HG03045 (cell line): Measurements from ENCODE around the gene PODN.

Experiments
- ATAC-seq: cut with Tn5 transposase; IDR thresholded peaks from one replicate; pipeline ENCODE4 v1.9.1; 2021; ENCODE audit warnings: mild to moderate bottlenecking, moderate library complexity; ENCODE audit not compliant: unreplicated experiment

Gene PODN

GRCh38 chr1:53061859-53062707, at the start of gene PODN:
Gene PODN, plus strand, starts transcription at chr1:53062213. Its CDS starts 7,643 bp downstream, at chr1:53069856.
- no peak for ATAC-seq

DNA sequence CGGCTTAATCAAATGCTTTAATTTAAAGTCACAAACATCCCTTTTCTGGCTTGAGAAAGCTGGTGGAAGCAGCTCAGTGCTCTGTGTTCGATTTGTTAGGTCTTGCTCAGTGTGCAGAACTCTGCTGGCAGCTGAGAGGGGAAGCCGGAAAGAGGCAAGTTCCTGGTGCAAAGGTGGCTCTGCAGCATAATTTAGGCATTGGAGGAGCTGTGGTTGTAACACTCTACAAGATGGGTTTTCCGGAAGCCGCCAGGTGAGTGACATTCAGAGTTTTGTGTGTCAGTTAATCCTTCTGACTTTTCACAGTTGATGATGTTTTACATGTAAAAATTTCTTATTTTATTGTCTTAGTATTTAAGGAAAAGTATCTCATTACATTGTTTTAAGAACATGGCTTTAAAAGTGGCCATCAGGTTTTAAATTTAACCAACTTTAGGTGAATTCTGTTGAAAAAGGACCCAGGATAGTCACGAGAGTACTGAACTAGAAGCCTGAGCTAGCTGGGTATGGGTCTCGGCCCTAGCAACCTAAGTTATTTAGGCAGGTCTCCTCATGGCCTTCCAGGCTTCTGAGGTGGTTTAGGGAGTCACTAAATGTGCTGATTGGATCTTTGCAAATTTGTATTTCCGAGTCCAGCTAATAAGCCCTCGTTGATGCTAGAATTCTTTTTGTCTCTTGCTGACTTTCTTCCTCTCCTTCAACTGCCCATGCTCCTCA, 47.1 kb upstream of the PODN start:
- ATAC-seq = peak; percentile 81

- no peak for ATAC-seq
These were observed 46.5 kb upstream of the PODN start for GRCh38 chr1:53015508-53015860.

GRCh38 chr1:53016705-53017104, 45.3 kb upstream of the PODN start:
- ATAC-seq = no peak

GRCh38 chr1:53020588-53020987, 41.4 kb upstream of the PODN start:
- no peak for ATAC-seq

- ATAC-seq = no peak
These were observed 39.8 kb upstream of the PODN start for GRCh38 chr1:53022179-53022578.

GRCh38 chr1:53023546-53023945, 38.5 kb upstream of the PODN start:
- no peak for ATAC-seq

- ATAC-seq = no peak
These were observed 37.9 kb upstream of the PODN start for GRCh38 chr1:53024117-53024516.

DNA sequence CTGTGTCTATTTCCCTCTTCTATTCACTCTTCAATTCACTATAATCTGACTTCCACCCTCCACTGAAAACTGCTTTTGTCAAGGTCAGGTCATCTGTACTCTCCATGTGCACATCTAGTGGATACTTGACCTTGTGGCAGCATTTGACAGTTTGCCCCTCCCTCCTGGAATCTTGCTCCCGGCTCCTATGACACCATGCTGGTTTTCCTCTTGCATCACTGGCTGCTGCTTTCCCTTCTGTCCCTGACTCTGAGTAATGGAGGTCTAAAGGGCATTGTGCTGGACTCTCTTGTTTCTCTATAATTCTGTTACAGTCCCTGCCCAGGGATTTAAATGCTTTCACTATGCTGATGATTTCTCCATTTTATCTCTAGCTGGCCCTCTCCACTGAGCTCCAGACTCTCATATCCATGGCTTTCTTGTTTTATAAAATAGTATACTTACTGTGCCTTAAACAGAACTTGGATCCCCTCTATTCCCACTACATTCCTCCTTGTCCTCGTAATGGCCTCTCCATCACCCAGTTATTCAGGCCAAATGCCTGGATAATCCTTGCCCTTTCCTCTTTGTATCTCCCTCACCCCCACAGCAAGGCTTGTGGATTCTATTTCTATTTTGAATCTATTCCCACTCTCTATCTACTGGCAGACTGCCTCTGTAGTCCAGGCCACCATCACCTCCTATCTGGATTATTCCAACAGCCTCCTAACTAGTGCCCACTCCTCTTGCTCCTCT, 36.8 kb upstream of the PODN start:
- ATAC-seq = no peak

GRCh38 chr1:53025769-53026112, 36.3 kb upstream of the PODN start:
- ATAC-seq = no peak

GRCh38 chr1:53026254-53026653, 35.8 kb upstream of the PODN start:
- no peak for ATAC-seq

DNA sequence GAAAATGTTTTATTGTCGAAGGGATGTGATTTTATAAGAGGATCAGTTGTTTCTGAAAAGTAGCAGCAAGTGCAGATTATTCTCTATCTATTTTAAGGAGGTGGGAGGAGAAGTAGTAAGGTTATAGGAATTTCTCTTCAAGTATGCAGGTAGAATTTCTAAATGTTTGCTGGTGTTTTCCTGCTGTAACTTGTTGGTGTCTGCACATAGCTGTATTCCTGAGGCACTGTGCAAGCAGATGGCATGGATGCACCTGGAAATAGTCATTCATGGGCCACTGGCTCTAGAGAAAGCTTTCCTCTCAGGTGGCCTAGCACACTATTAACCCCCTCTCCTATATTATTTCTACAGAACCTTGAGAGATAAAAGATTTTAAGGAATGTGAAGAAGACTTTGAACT, 30.3 kb upstream of the PODN start:
- ATAC-seq = no peak

DNA sequence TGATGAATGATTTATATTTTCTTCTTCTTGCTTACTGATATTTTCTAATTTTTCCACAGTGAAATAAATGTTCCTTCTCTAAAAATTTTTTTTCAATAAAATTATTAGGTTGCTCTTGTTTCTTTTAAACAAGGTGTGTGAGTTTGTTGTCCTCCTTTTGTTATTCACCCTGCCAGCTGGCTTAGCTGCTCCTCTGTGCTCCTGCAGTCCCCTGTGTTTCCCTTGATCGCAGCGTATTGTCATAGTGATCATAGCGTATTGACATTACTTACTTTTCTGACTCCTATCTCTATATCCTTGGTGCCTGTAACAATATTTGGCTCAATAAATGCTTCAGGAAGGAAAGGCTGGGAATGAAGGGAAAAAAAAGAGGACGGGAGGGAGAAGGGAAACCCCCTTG, 24.9 kb upstream of the PODN start:
- no peak for ATAC-seq

GRCh38 chr1:53038566-53038965, 23.4 kb upstream of the PODN start:
- ATAC-seq = no peak

- ATAC-seq = no peak
These were observed 18.7 kb upstream of the PODN start for GRCh38 chr1:53043271-53043670.

GRCh38 chr1:53044926-53045325, 17.1 kb upstream of the PODN start:
- ATAC-seq = no peak

- ATAC-seq = no peak
These were observed 15.1 kb upstream of the PODN start for GRCh38 chr1:53046930-53047329.

DNA sequence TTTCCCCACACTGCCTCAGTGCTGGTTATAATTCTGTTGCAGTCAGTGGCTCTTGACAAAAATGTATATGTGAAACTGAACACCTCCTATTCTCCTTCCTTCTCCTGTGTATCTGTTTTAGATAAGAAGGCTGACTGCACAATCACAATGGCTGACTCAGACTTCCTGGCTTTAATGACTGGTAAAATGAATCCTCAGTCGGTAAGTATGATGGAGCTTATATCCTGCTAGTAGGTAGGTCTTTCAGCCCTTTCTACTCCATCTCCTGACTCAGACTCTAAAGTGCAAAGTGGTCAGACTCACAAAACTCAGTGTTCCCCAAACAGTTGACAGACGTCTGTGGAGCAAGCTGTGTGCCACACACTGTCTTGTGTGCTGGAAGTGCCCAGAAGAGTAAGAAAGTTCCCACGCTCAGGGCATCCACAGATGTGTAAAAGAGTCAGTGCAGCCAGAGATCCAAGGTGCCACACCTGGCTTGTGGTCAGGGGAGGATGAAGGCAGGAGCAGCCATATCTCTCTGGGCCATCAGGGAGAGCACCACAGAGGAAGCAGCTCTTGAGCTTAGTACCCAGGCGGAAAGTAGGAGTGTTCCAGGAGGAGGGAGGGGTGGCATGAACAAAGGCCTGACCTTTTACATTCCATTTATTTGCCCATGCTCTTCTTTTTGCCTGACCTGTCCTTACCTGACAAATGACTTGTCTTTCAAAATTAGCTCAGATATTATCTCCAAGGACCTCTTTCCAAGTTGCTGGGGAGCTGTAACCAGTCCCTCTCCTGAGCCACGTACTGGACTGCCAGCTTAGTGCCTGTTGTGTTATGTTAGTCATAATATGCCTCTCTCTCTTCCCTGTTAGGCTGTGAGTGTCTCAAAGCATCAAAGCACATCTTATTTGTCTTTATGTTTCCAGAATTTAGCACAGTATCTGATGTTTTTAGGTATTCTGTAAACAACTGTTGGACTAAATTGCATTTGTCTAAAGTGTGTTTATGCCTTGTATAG, 14.0 kb upstream of the PODN start:
- ATAC-seq = no peak

GRCh38 chr1:53048960-53049573, 12.9 kb upstream of the PODN start:
- no peak for ATAC-seq

GRCh38 chr1:53049574-53049967, 12.4 kb upstream of the PODN start:
- ATAC-seq = no peak
